ENCODE data around the gene CACNA2D4.

The CACNA2D4 gene

GRCh38 chr12:1815814-1816729 is 102.4 kb downstream of the CACNA2D4 start:
- no peak for DNase-seq (ENCODE audit: low read depth in 2 of 2)

DNA sequence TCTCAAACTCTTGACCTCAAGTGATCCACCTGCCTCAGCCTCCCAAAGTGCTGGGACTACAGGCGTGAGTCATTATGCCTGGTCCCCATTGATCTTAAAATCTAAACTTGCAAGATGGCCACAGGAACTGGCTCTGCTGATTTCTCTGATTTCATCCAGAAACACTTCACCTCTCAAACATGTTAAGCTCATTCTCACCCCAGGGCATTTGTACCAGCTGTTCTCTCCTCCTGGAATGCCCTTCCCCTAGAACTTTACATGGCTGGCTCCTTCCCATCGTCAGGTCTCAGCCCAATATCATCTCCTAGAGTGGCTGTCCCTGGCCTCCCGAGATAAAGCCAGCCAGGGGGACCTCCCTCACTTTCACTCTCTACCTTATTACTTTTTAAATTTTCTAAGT is 103.3 kb downstream of the CACNA2D4 start:
- DNase-seq (ENCODE audit: low read depth in 2 of 2) = no peak

GRCh38 chr12:1814266-1814665 is 104.2 kb downstream of the CACNA2D4 start:
- no peak for DNase-seq (ENCODE audit: low read depth in 2 of 2)

DNA sequence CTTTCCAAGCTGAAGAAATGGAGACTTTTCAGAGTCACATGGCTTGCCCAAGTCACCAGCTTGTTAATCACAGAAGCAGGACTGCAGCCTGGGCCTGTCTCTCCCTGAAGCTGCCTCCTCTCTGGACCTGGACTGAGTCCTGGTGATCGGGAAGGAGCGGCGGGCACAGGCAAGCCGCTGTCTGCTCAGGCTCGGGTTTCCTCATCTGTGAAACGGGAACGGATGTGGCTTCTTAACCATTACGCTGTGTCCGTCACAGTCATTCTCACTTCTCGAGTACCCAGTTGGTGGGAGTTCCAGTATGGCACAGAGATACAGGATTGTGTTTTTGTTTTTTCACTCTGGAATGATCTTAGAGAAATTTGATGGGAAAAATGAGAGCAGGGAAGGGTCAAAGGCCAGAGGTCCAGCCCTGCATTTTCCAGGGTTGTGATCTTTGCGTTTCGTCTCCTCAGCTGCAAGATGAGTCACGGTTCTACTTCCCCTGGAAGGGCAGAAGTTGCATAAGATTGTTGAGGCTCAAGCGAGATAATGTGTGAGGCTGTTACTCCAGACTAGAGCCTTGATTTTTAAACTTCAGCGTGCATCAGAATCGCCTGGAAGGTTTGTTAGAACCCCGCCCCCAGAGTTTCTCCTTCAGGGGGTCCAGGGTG is 105.7 kb downstream of the CACNA2D4 start:
- DNase-seq (ENCODE audit: low read depth in 2 of 2) = no peak

- no peak for DNase-seq (ENCODE audit: low read depth in 2 of 2)
Measured at GRCh38 chr12:1811948-1812291, 106.5 kb downstream of the CACNA2D4 start.

- peak in 1 of 2 donors; percentile 42 for DNase-seq (ENCODE audit: low read depth in 2 of 2)
Measured at GRCh38 chr12:1811281-1811947, 107.0 kb downstream of the CACNA2D4 start.

DNA sequence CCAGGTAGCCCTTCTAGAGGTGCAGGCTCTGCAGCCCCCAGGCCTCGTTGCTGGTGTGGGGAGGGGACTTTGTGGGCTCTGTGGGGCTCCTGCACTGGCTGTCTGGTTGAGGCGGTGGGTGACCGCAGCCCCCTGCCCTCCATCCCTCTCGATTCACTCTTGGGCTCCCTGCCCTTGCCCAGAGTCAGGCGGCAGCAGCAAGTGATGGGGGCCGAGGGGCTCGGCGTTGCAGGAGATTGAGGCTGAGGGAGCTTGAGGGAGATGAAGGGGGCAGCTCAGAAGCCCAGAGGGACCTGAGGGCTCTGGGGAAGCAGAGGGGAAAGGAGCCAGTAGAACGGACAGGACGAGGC is 107.5 kb downstream of the CACNA2D4 start:
- no peak for DNase-seq (ENCODE audit: low read depth in 2 of 2)

- DNase-seq (ENCODE audit: low read depth in 2 of 2) = no peak
Measured at GRCh38 chr12:1810201-1810930, 108.1 kb downstream of the CACNA2D4 start.

DNA sequence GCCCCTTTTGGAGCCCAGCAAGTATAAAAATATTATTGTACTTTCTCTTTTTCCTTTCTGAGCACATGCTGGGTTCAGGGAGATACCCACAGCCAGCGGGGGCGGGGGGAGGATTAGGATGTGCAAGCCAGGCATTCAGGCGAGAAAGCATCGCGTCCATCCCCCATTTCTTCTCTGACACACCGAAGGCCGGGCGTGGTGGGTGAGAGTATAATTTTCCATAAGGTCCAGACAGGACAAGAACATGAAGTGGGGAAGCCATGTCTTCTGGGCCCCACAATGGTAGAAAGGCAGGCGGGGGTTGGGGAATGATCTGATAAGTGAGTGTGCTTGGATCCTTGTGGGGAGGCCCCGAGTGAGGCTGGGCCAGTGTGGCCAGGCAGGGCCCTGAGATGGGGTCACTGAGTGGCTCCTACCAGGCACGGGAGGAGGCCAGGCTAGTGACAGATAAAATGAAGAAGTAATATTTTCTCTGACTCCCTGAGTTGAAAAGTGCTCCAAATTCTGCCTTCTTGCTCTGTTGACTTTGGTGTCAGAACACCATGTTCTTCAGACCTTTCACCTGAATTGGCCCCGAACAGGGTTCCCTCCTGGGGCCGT is 108.8 kb downstream of the CACNA2D4 start:
- no peak for DNase-seq (ENCODE audit: low read depth in 2 of 2)

- DNase-seq (ENCODE audit: low read depth in 2 of 2) = no peak
Measured at GRCh38 chr12:1808798-1809480, 109.5 kb downstream of the CACNA2D4 start.

DNA sequence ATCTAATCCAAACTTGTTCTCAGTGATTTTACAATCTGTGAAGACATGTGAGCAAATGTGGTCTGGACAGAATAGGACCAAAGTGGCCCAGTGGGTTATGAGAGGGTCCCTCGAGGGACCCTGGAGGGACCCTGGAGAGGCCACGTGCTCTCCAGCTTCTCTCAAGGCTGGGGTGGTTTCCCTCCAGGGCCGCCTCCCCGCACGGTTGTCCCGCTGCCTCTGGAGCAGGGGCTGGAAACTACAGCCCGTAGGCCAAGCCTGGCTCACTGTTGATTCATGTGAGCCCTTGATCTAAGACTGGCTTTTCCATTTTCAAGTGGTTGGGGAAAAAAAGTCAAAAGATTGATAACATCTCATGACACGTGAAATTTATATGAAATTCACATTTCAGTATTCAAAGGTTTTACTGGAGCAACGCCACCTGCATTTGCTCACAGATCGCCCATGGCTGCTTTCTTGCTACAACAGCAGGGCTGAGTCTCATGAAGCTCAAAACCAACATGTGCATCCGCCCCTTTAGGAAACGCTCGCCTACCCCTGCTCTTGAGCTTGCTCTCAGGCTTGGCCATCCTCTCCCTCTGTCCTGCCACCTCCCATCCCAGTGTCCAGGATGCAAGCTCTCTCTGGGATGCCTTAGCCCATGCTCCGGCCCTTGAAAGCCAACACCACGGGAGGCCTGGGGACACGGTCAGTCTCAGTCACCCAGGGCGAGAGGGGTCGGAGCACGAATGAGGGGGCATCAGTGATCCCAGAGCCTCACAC is 110.2 kb downstream of the CACNA2D4 start:
- no peak for DNase-seq (ENCODE audit: low read depth in 2 of 2)

GRCh38 chr12:1807087-1807860 is 111.2 kb downstream of the CACNA2D4 start:
- no peak for DNase-seq (ENCODE audit: low read depth in 2 of 2)

DNA sequence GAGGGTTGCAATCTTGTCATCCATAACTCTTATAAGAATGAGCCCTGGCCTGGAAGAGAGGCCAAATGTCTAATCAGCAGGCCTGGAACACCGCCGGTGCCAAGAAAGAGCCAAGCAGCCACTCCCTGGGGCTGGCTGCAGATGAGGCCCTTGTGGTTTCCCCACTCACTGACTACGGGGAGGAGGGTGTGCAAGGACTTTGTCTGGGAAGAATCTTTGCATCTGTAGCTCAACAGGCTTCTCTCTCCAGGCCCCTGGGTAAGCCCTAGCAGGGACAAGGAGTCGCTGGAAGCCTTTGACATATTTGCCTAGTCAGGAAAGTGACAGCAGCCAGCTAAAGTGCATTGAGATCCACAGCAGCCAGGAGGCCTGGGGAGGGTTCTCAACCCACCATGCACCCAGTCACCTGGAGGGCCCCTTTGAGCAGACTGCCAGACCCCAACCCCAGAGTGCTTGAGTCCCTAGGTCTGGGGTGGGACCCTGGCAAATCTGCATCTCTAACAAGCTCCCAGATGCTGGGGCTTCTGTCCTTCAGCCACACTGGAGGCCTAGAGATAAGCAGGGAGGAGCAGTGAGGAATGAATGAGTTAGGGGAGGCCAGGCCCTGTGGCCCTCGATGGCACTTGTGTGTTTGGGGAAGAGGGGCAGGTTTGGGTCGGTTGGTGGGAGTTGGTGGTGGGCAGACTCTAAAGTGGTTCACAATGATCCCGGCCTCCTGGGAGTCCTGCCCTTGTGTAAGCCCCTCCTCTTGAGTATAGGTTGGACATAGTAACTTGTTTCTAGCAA is 112.0 kb downstream of the CACNA2D4 start:
- DNase-seq (ENCODE audit: low read depth in 2 of 2) = no peak

DNA sequence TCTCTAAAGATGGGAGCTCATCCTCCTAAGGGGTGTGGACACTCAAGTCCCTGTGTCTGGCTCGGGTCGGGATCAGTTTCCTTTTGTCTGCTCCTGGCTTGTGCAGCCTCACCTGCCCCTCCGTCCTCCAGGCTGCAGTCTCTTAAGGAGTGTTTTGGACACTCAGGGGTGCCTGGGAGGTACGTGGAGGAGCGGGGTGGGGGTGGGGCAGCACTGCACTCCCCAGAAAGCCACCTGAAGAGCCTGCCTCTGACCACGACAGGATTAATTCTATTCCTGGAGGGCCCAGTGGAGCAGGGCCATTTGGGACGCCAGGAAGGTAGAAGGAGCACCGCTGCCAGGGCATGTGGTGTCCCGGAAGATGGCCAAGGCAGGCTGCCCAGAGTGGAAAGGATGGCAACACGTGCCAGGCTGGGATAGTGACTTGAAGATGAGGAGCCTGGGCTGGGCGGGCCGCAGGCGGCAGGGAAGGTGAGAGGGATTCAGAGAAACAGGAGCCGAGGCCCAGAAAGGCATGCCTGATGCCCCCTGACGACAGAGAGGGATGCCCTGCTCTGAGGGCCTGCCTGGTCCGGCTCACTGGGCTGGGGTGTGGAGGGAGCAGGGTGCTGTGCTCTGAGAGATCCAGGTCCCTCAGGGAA is 112.9 kb downstream of the CACNA2D4 start:
- no peak for DNase-seq (ENCODE audit: low read depth in 2 of 2)

DNA sequence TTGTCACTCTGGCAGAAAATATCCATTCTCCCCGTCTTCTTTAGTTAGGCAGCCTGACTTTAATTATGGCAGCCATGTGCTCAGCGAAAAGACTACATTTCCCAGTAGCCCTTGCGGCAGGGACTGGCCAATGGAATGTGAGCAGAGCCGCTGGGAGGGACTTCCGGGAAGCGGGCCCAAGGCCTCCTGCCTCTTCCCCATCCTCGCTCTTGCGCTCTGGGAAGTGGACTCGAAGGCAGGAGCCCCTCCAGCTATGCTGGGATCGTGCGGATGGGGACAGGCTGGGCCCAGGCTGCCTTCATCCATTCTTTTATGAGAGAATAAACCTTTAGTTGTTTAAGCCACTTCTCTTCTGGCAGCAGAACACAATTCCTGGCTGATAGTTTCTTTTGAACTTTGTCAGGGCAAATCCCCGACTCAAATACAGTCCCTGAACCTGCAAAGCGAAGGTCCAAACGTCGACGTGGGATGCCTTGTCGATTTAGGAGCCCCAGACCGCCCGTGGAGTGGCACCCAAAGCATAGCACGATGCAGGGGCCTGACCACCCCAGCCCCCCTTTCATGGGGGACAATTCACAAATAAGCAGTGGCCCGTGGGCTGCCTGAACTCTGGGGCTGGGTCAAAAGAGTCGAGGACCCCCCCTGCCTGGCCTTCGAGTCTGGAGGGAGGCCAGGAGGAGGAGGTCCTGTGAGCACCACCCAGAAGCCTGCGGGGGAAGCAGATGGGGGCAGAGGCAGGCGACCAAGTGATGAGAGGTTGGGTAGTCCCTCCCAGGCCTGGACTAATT is 113.7 kb downstream of the CACNA2D4 start:
- DNase-seq (ENCODE audit: low read depth in 2 of 2) = peak; percentile 65 to 74

GRCh38 chr12:1803736-1804135 is 114.7 kb downstream of the CACNA2D4 start:
- no peak for DNase-seq (ENCODE audit: low read depth in 2 of 2)

DNA sequence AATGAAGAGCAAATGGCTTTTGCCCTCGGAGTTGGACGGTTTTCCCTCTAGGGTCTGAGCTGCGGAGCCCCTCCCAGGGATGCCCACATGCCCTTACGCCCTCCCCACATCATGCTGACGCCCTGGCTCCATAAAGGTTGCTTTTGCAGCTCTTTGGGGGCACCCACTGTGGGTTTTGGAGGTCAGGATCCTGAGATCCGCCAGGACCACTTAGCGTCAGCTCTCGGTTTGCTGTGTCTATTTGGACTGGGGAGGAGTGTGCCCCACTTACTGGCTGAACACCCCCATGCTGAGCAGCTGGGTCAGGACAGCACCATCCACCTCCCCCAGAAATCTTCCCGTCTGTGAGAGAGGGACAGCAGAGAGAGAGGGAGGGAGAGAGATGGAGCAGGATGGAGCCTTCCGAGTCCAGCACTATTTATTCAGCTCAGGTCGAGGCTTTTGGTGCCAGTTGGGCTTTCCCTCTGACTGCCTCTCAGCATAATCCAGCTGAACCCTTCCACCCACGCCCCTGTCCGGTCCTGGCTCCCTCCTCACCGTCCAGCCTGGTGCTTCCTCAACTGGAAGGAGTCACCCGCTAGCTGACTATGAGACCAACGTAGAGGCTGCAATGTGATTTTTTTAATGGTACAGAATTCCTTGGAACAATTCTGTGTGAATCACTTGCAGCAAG is 117.0 kb downstream of the CACNA2D4 start:
- DNase-seq (ENCODE audit: low read depth in 2 of 2) = no peak
